ENCODE measurements around the gene MEI1.
"Not testable (repeated sequence)": the region's sequence is repeated elsewhere in the genome, so short reads cannot be mapped to it uniquely, and the experiment has no call there.

Gene MEI1, protein sequence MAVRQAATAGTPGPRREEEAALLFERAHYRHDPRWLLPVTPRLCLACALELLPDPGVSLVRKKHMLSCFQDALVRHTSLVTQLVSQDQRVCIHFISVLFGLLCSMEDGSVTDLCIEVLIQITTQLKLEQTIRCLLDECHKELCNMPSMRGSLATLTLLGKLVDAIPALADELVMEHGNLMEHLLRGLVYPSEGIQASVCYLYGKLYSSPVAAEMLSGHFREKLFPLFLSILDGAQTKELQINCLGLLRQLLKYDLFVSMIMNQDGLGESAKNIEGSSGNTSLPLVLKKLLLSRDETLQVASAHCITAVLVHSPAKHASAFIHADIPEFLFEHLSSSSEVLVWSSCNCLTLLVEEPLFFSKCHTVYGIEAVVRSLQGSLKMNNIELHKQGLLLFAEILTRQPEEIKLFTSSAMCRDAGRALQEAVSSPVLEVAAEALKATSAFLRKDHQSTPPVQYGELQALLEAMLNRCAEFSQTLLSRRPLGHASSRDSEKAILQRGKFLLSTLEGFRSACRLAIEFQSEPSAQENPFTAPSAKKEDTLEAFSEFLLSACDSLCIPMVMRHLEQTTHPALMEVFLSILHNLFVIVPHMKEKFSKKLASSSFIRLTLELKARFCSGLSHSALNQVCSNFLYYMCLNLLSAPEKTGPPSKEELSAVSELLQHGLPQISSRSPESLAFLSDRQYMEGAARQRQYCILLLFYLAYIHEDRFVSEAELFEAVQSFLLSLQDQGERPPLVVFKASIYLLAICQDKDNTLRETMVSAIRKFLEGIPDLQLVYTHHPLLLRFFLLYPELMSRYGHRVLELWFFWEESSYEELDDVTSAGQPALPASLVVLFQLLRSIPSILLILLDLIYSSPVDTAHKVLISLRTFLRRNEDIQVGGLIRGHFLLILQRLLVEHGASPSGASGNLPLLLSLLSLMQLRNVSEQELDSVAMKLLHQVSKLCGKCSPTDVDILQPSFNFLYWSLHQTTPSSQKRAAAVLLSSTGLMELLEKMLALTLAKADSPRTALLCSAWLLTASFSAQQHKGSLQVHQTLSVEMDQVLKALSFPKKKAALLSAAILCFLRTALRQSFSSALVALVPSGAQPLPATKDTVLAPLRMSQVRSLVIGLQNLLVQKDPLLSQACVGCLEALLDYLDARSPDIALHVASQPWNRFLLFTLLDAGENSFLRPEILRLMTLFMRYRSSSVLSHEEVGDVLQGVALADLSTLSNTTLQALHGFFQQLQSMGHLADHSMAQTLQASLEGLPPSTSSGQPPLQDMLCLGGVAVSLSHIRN

GRCh38 chr22:41699264-41700107, at the start of gene MEI1:
TSS of gene MEI1 (plus strand) at chr22:41699503. CDS start at chr22:41699539, 36 bp downstream.
- no peak for DNase-seq

DNA sequence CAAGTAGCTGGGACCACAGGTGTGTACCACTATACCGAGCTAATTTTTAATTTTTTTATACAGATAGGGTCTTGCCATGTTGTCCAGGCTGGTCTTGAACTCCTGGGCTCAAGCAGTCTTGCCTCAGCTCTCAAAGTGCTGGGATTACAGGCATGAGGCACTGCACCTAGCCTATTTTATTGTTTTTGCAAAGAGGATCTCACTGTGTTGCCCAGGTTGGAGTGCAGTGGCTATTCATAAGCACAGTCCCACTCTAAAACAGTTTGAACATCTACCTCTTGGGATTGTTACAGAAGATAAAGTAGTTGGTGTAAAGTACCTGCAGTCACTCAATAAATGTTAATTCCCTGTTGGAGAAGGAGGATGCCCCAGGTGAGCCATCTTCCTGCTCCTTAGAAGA, 49.1 kb upstream of the MEI1 start:
- no peak for DNase-seq

DNA sequence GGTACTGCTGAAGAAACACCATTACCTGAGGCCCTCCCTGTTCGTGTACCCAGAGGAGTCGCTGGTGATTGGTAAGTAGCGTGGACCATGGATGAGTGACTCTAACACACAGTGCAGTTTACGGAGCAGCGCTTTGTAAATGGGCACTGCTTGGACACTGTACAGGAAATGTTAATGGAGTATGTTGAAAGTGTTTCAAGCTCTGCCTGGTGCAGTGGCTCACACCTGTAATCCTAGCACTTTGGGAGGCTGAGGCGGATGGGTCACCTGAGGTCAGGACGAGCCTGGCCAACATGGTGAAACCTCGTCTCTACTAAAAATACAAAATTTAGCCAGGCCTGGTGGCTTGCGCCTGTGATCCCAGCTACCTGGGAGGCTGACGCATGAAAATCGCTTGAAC, 48.5 kb upstream of the MEI1 start:
- DNase-seq: no peak

GRCh38 chr22:41654322-41654721, 45.0 kb upstream of the MEI1 start:
- DNase-seq: no peak

GRCh38 chr22:41656556-41656955, 42.7 kb upstream of the MEI1 start:
- no peak for DNase-seq

- DNase-seq: no peak
Observed at GRCh38 chr22:41657709-41658108, 41.6 kb upstream of the MEI1 start.

DNA sequence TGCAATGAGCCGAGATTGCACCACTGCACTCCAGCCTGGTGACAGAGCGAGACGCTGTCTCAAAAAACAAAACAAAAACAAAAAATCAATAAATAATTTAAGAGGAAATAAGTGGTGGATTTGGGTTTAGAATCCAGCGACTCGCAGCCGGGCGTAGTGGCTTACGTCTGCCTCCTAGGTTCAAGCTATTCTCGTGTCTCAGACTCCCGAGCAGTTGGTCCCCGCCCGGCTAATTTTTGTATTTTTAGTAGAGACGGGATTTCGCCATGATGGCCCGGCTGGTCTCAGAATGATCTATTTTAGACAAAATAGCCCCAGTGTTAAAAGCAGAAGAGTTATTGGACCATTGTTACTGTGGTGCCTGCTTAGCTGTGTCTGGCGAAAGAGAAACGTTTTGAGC, 40.4 kb upstream of the MEI1 start:
- no peak for DNase-seq

DNA sequence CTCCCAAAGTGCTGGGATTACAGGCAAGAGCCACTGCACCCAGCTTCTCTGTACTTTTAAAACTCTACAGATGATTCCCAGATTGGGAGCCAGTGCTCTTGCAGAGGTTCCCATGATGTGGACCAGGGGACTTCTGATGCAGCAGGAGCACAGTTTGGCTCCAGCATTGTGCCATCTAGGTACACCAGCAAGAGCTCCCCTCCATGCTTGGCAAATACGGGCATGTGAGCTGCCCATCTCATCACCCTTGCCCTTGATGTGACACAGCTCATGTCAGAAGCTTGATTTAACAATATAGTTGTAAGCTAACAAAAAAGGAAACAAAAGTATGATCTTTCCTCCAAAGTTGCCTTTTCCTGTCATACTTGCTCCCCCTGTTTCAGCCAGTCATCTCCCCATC, 39.4 kb upstream of the MEI1 start:
- DNase-seq: no peak

GRCh38 chr22:41660416-41660815, 38.9 kb upstream of the MEI1 start:
- DNase-seq: no peak

- DNase-seq: no peak
Observed at GRCh38 chr22:41661088-41661487, 38.2 kb upstream of the MEI1 start.

- no peak for DNase-seq
Observed at GRCh38 chr22:41661713-41662112, 37.6 kb upstream of the MEI1 start.

- DNase-seq: not testable (repeated sequence)
Observed at GRCh38 chr22:41663594-41663993, 35.7 kb upstream of the MEI1 start.

DNA sequence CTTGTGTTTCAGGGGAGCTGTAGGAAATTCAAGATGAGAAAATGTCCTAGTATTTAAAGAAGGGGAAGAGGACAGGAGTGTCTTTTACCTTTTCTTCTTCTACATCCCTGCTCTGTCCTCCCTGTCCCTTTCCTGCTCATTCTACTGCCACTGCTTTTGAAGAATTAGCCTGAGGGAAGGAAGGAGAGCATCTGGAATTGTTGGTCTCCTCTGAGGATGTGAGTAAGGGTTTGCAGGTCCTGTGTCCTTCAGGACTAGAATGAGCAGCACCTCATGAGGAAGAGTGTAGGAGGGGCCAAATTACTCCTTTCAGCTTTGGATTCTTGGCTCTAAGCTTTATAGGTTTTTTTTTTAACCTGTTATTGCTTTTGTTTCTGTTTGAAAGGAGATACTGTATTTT, 34.8 kb upstream of the MEI1 start:
- no peak for DNase-seq

DNA sequence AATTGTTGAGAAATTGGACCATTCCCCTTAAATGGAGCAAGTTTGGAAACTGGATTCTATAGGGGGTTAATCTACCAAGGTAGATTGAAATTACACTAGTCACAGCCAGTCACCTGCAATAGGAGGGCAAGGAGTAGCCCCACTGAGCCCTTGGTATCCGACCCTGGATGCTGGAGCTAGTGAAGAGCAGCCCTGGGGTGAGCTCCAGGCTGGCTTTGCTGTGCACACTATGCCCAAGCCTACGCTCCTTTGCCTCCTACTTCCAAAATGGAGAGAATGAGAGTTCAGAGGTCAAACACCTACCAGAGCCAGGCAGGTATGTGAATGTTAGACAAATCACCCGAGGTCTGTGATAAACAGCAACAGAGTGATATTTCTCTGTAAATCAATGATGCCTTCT, 34.4 kb upstream of the MEI1 start:
- no peak for DNase-seq

DNA sequence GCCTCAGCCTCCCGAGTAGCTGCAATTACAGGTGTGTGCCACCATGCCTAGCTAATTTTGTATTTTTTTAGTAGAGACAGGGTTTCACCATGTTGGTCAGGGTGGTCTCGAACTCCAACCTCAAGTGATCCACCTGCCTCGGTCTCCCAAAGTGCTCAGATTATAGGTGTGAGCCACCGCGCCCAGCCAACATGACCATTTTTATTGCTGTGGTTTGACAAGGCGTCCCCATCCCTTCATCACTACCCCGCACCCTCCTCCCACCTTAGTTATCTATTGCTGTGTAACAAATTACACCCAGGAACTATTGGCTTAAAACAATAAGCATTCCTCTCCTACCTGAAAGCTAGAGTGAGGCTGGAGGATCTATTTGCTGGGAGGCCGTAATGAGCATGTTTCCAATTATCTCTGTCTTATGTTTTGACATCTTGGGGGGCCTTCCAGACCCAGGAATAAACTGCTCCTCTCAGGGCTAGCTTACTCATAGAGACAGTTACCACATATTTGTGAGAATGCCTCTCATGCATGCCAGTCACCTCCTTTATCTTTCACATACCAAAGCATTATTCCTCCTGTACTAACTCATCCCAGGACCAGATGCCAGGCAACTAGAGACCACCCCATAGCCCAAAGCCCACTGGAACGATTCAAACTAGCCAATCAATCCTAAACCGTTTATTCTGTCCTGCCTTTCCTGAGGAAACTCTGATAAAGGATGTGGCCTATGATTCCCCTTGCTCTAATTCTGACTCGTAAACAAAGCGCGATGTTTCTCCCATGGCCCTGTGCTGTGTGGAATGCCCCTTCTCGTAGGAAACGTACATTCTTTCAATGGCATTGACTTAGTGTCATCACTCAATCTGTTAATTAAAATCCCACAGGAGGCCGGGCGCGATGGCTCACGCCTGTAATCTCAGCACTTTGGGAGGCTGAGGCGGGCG, 30.1 kb upstream of the MEI1 start:
- no peak for DNase-seq

GRCh38 chr22:41672096-41672495, 27.2 kb upstream of the MEI1 start:
- not testable (repeated sequence) for DNase-seq

DNA sequence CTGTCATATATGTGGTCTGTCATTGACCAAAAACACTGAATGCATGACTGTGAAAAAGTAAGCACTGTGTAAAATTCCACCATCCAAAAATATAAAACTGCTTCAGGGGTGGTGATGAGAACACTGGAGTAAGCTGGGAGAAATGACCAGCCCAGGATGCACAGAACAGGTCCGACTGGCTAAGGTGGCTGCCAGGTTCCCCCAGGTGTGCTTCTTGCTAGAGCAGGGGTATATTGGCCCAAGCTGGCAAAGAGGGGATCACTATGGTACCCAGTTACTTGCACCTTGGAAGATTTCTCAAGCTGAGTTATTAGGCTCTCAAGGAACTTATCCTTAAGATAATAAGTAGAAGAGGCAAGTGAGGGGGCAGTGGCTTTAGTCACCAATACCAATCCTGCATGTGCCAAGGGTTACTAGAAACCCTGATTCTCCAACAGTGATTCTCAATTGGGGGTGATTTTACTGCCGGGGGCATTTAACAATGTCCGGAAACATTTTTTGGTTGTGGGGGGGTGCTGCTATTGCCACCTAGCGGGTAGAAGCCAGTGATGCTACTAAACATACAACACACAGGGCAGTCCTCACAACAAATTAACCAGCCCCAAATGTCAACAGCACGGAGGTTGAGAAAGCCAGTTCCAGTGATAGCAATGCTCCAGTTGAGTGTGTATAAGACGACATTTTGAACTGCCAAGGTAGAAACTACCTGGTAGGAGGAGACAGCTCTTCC, 26.4 kb upstream of the MEI1 start:
- DNase-seq: no peak

- DNase-seq: no peak
Observed at GRCh38 chr22:41674846-41675340, 24.4 kb upstream of the MEI1 start.

DNA sequence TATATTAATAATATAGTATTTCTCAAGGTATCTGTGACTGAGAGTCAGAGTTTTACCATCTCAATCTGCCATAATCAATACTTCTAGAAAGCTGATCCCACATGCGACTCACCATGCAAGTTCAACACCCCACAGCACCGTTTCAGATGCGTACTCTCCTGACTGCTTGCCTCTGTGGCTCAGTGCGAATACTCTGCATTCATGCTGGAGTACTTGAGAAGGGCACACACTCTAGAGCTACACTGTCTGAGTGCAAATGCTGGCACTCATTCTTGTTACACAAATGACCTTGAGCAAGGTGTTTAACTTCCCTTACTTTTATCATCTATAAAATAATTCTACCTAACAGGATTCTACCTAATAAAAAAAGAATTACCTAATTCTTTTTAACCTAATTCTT, 23.2 kb upstream of the MEI1 start:
- no peak for DNase-seq

DNA sequence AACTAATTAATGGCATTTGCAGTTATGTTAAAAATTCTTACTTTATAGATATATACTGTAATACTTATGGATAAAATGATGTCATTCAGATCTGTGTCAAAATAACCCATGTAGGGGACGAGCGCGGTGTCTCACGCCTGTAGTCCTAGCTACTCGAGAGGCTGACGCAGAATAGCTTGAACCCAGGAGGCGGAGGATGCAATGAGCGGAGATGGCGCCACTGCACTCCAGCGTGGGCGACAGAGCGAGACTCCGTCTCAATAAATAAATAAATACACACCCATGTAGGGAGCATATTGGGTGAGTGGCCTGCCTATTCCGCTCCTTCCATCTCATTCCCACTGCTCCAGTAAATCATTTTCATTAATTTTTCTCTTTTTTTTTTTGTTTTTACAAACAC, 17.7 kb upstream of the MEI1 start:
- no peak for DNase-seq

All from NCI-H524 (cell line).